K562 (cell line): ENCODE data around the gene SLC27A4. TPM values are rescaled to one million over a fixed set of nuclear protein-coding genes. Genes with fewer than 3 reads are reported as not detected.

ENCODE experiments used
- ATAC-seq: fragments of 200-7000 bp; cut with Tn5 transposase; 3 replicates; pipeline ENCODE4 v1.9.1; 2020; ENCODE audit warnings: moderate library complexity
- BruUV-seq: library from RNA; stranded (reverse); fragments of 400-500 nt; replicated peaks from 2 replicates; lab custom pipeline; 2021; lab: Mats Ljungman, UMichigan
- CTCF ChIA-PET: fragments of 300-600 bp; formaldehyde crosslinking; extraction: SDS; loops from one replicate; lab custom pipeline; 2021; ENCODE audit warnings: low intra/inter-chr PET ratio; lab: Yijun Ruan, JAX
- POLR2A ChIA-PET: fragments of 300-600, 350-650 bp; sonication (Branson Sonifier 250); formaldehyde crosslinking; extraction: SDS; loops from one replicate; lab custom pipeline; 2021; ENCODE audit warnings: antibody characterized with exemption, inconsistent platforms; lab: Yijun Ruan, JAX
- DNase-seq, 4 experiments: peaks; one replicate each; pipeline versions ENCODE4 v3.0.0 to v3.0.0-alpha.2; 2011 to 2018; ENCODE audit warnings: low spot score in 3 of 4, mixed read lengths in 3 of 4; ENCODE audit errors: extremely low read depth in 1 of 4
- FAIRE-seq: peaks from 2 replicates; lab custom pipeline; 2011; peaks lifted over from hg19 to GRCh38; lab: Jason Lieb, UNC
- H2AFZ ChIP-seq: 2 replicates; pipeline ENCODE4 v1.6.0; 2011; ENCODE audit warnings: low read depth, low read length, control low read depth, inconsistent platforms
- H3K27ac ChIP-seq: fragments of 200-600 bp; 3 replicates; pipeline ENCODE4 v1.8.0; 2011; ENCODE audit warnings: low read depth, mild to moderate bottlenecking, control low read depth, inconsistent platforms, low read length, moderate library complexity, mixed read lengths; ENCODE audit errors: extremely low read depth
- H3K27me3 ChIP-seq, 2 experiments: fragments of 300-600 bp in 1 of 2; 2 replicates in 1 of 2; 3 replicates in 1 of 2; pipeline versions ENCODE4 v1.6.0 to v1.8.0; 2011; ENCODE audit warnings: inconsistent platforms in 2 of 2, low read length in 2 of 2, mild to moderate bottlenecking in 1 of 2, mixed read lengths in 1 of 2, moderate library complexity in 1 of 2; ENCODE audit not compliant: control insufficient read depth in 2 of 2, insufficient read depth in 2 of 2
- H3K36me3 ChIP-seq: fragments of 300-600 bp; 3 replicates; pipeline ENCODE4 v1.8.0; 2011; ENCODE audit warnings: mild to moderate bottlenecking, low read length, inconsistent platforms; ENCODE audit not compliant: control insufficient read depth, insufficient read depth
- H3K4me1 ChIP-seq, 2 experiments: fragments of 200-600 bp in 1 of 2; replicated peaks in 1 of 2; 2 replicates in 1 of 2; 3 replicates in 1 of 2; pipeline versions ENCODE4 v1.5.1 to v1.8.0; 2011; ENCODE audit warnings: inconsistent platforms in 2 of 2, low read length in 2 of 2, mild to moderate bottlenecking in 1 of 2, mixed read lengths in 1 of 2, moderate library complexity in 1 of 2; ENCODE audit not compliant: control insufficient read depth in 2 of 2, insufficient read depth in 2 of 2
- H3K4me2 ChIP-seq: 2 replicates; pipeline ENCODE4 v1.6.1; 2011; ENCODE audit warnings: low read length, control low read depth, inconsistent platforms, mixed read lengths; ENCODE audit not compliant: insufficient read depth
- H3K4me3 ChIP-seq: fragments of 200-600 bp; sonication (generic), shearing (Covaris generic); 2 replicates; pipeline ENCODE4 v1.5.1; 2016; ENCODE audit warnings: control low read depth, inconsistent platforms
- H3K79me2 ChIP-seq: fragments of 200-600 bp; 3 replicates; pipeline ENCODE4 v1.8.0; 2011; ENCODE audit warnings: low read length, inconsistent platforms; ENCODE audit not compliant: control insufficient read depth, insufficient read depth
- H3K9ac ChIP-seq, 2 experiments: 2 replicates each; pipeline versions ENCODE4 v1.6.0 to v1.6.1; 2011; ENCODE audit warnings: low read depth in 2 of 2, low read length in 2 of 2, control low read depth in 1 of 2, inconsistent platforms in 1 of 2, mild to moderate bottlenecking in 1 of 2, mixed read lengths in 1 of 2; ENCODE audit not compliant: insufficient read depth in 1 of 2
- H3K9me1 ChIP-seq: one replicate; pipeline ENCODE4 v1.6.0; 2011; ENCODE audit warnings: inconsistent platforms, mild to moderate bottlenecking, low read length, moderate library complexity; ENCODE audit not compliant: control insufficient read depth, insufficient read depth
- H3K9me3 ChIP-seq: replicated peaks from 2 replicates; pipeline ENCODE4 v1.5.1; 2011; ENCODE audit warnings: low read depth, low read length, inconsistent platforms; ENCODE audit not compliant: control insufficient read depth, insufficient read depth
- H4K20me1 ChIP-seq: replicated peaks from 2 replicates; pipeline ENCODE4 v1.6.1; 2011; ENCODE audit warnings: low read length, inconsistent platforms, mixed read lengths; ENCODE audit not compliant: control insufficient read depth, insufficient read depth
- CEBPG ChIP-seq, 3 experiments: fragments of 200-800 bp in 1 of 3; sonication (Bioruptor generic) in 1 of 3; sonication (generic) in 1 of 3; formaldehyde crosslinking in 1 of 3; IDR thresholded peaks in 2 of 3; conservative IDR thresholded peaks in 1 of 3; 2 replicates each; pipeline versions ENCODE4 v1.6.1 to v1.8.0; 2016 to 2022; ENCODE audit warnings: missing compliant biosample characterization in 2 of 3, missing genetic modification characterization in 2 of 3, mild to moderate bottlenecking in 1 of 3, missing genetic modification reagents in 1 of 3
- DEAF1 ChIP-seq: fragments of 450-650 bp; formaldehyde crosslinking; IDR thresholded peaks from 2 replicates; pipeline ENCODE4 v1.4.0; 2020; ENCODE audit warnings: mild to moderate bottlenecking, moderate library complexity
- HNRNPLL ChIP-seq: fragments of 200-400 bp; formaldehyde crosslinking; IDR thresholded peaks from 2 replicates; pipeline ENCODE4 v1.6.1; 2017; ENCODE audit warnings: low read length, low read depth, mild to moderate bottlenecking; ENCODE audit not compliant: poor library complexity, severe bottlenecking
- L3MBTL2 ChIP-seq: fragments of 450-650 bp; IDR thresholded peaks from 2 replicates; pipeline ENCODE4 v1.6.1; 2016; ENCODE audit warnings: mild to moderate bottlenecking, moderate library complexity
- NFXL1 ChIP-seq: fragments of 450-650 bp; formaldehyde crosslinking; IDR thresholded peaks from 2 replicates; pipeline ENCODE4 v1.4.0; 2021; ENCODE audit warnings: mild to moderate bottlenecking
- NR2F6 ChIP-seq: fragments of 450-650 bp; formaldehyde crosslinking; IDR thresholded peaks from 2 replicates; pipeline ENCODE4 v1.4.0; 2020; ENCODE audit warnings: mild to moderate bottlenecking
- PHF20 ChIP-seq: fragments of 450-650 bp; IDR thresholded peaks from 2 replicates; pipeline ENCODE4 v1.6.1; 2018; ENCODE audit not compliant: partially characterized antibody
- POLR2G ChIP-seq: fragments of 200-400 bp; formaldehyde crosslinking; IDR thresholded peaks from 2 replicates; pipeline ENCODE4 v1.6.1; 2017; ENCODE audit warnings: low read depth, mild to moderate bottlenecking, antibody characterized with exemption, low read length, moderate library complexity
- ZBTB26 ChIP-seq: fragments of 450-650 bp; formaldehyde crosslinking; IDR thresholded peaks from 2 replicates; pipeline ENCODE4 v1.4.0; 2022; ENCODE audit warnings: missing genetic modification characterization
- ZNF830 ChIP-seq: fragments of 250-450 bp; sonication (Bioruptor Pico); IDR thresholded peaks from 2 replicates; pipeline ENCODE4 v1.5.0; 2021; ENCODE audit warnings: mild to moderate bottlenecking
- WGBS: fragments of 100-300 bp; shearing (Covaris generic); methylation state at CpG from one replicate; pipeline ENCODE4 v1.1.6; 2016; ENCODE audit warnings: low coverage, mixed read lengths; ENCODE audit not compliant: insufficient coverage; ENCODE audit errors: missing lambda C conversion rate; 5-methylcytosine and 5-hydroxymethylcytosine counted together
- in situ Hi-C: fragments of 300-500 bp; cut with MboI; formaldehyde crosslinking; loops from 4 replicates; pipeline ENCODE4 v1.15.0; 2018; ENCODE audit warnings: inconsistent platforms, mixed read lengths
- intact Hi-C: fragments of 100-400 bp; cut with micrococcal nuclease; formaldehyde crosslinking; loops from 2 replicates; pipeline ENCODE4 v1.14.2; 2022
- polyA plus RNA-seq, 8 experiments: library from polyadenylated mRNA; depleted of rRNA in 4 of 8; stranded (reverse) in 5 of 8; unstranded in 3 of 8; fragments of >200 nt; fragmentation: Nextera tagmentation in 2 of 8; fragmentation: Illumina TruSeq in 1 of 8; extraction: Ambion mirVana in 2 of 8; extraction: Trizol in 1 of 8; gene quantifications; 2 replicates each; pipeline versions ENCODE4 v1.2.1 to v1.2.3, GENCODE V29; 2011 to 2014; ENCODE audit warnings: inconsistent platforms in 1 of 8, missing spikeins in 1 of 8
- total RNA-seq, 7 experiments: library from RNA; depleted of rRNA in 6 of 7; stranded (reverse); fragments of >200 nt in 6 of 7; fragmentation: Illumina TruSeq in 2 of 7; extraction: Trizol in 2 of 7; gene quantifications; 2 replicates each; pipeline versions ENCODE4 v1.2.1 to v1.2.3, GENCODE V29; 2011 to 2021; ENCODE audit warnings: low replicate concordance in 1 of 7
- TF ChIP-seq, protein P1 (sequence below): sonication (generic); formaldehyde crosslinking; IDR thresholded peaks from 2 replicates; pipeline ENCODE4 v1.4.0; 2020; ENCODE audit warnings: mild to moderate bottlenecking, missing genetic modification reagents

SLC27A4 gene
- total and polyA plus RNA-seq, 9 of the 15 experiments (the other 6 are each of a cell fraction or from before 2014, with no cell fraction given): 0.25 to 35.7 (median 14.0) TPM

DNA sequence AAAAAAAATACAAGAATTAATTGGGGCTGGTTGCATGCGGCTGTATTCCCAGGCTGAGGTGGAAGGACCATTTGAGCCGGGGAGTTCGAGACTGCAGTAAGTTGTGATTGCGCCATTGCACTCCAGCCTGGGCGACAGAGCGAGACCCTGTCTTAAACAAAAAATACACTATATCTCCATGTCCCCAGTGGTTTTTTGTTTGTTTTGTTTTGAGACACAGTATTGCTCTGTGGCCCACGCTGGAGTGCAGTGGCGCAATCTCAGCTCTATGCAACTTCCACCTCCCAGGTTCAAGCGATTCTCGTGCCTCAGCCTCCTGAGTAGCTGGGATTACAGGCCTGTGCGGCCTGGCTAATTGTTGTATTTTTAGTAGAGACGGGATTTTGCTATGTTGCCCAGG, 16.5 kb upstream of the SLC27A4 start:
- POLR2A ChIA-PET: interaction anchor here (0.8 to 3.7 kb wide), 4 partner anchors 12 to 26 kb away, joined by 3 to 51 read pairs (median 5); no protein-coding TSS in a partner anchor
- H3K9me1 ChIP-seq: no peaks in the 10 kb centered on the region
- TF ChIP-seq POLR2G (no peak), CEBPG (CRISPR knock-in tag; IDR thresholded peaks at IDR 0.05) (no peak), CEBPG (tag; conservative IDR thresholded peaks at IDR 0.05 in 1 of 2, IDR thresholded peaks at IDR 0.05 in 1 of 2) (peak in 1 of 2 experiments; percentile 90; a peak in 2 of 4 replicates), HNRNPLL (peak; percentile 27), PHF20 (no peak), ZBTB26 (CRISPR knock-in tag) (0 out of 2 replicates have a peak, but pooled peaks have one; percentile 10), NR2F6 (CRISPR knock-in tag) (0 out of 2 replicates have a peak, but pooled peaks have one; percentile 33), NFXL1 (CRISPR knock-in tag) (no peak), ZNF830 (CRISPR knock-in tag) (no peak), L3MBTL2 (no peak), DEAF1 (CRISPR knock-in tag) (0 out of 2 replicates have a peak, but pooled peaks have one; percentile 9)
- TF ChIP-seq, protein P1, sequence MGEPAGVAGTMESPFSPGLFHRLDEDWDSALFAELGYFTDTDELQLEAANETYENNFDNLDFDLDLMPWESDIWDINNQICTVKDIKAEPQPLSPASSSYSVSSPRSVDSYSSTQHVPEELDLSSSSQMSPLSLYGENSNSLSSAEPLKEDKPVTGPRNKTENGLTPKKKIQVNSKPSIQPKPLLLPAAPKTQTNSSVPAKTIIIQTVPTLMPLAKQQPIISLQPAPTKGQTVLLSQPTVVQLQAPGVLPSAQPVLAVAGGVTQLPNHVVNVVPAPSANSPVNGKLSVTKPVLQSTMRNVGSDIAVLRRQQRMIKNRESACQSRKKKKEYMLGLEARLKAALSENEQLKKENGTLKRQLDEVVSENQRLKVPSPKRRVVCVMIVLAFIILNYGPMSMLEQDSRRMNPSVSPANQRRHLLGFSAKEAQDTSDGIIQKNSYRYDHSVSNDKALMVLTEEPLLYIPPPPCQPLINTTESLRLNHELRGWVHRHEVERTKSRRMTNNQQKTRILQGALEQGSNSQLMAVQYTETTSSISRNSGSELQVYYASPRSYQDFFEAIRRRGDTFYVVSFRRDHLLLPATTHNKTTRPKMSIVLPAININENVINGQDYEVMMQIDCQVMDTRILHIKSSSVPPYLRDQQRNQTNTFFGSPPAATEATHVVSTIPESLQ: no peak
- CTCF ChIA-PET: no interaction called here
- intact Hi-C loops: no loop called here
- H3K36me3 ChIP-seq: peaks cover 68% of the 10 kb centered on the region
- in situ Hi-C loops: loop anchor here (5.0 to 10.0 kb wide), 2 partner anchors 1349 to 1561 kb away; no protein-coding TSS in a partner anchor
- no peak for ATAC-seq
- FAIRE-seq: no peak
- H3K4me3 ChIP-seq: peak overlapping the region; percentile 67
- H3K4me1 ChIP-seq: peaks cover 11 to 25% of the 10 kb centered on the region in 2 experiments
- peak in 1 of 4 experiments; percentile 26 for DNase-seq
- no peak overlapping the region for H2AFZ ChIP-seq
- H3K27ac ChIP-seq: no peak overlapping the region; the same call in 2 of the 3 replicates
- peak overlapping the region; percentile 97 for H3K4me2 ChIP-seq
- H3K9me3 ChIP-seq: no peaks in the 10 kb centered on the region
- H4K20me1 ChIP-seq: 0 out of 2 replicates have a peak, but pooled peaks cover 2% of the 10 kb centered on the region
- BruUV-seq: no TSS peak
- peak overlapping the region; percentile 92 to 93 for H3K9ac ChIP-seq
- peaks cover 49% of the 10 kb centered on the region for H3K79me2 ChIP-seq
- WGBS: 55% methylated on average over 12 of the region's 12 CpGs
- no peaks in the 10 kb centered on the region for H3K27me3 ChIP-seq
